ENCODE measurements around the gene SLC8A1. TPM values are rescaled to one million over a fixed set of nuclear protein-coding genes. Genes with fewer than 3 reads are reported as not detected.

The SLC8A1 gene
- total RNA-seq, 1 experiment from 2014 or later = 1.7 TPM

- H3K36me3 Mint-ChIP-seq (ENCODE audit: insufficient read depth in 1 of 3, low read depth in 3 of 3) = peaks cover 0 to 2% (median 0%) of the 10 kb centered on the region in 3 experiments; a peak in 2 of 7 replicates
- H3K79me2 ChIP-seq (ENCODE audit: insufficient read depth, low read length) = no peaks in the 10 kb centered on the region
- no peak overlapping the region for H2BK5ac ChIP-seq (ENCODE audit: insufficient read length, low read length)
- no peak overlapping the region for H2BK15ac ChIP-seq (ENCODE audit: low read depth, low read length)
- no peak overlapping the region for H2AK5ac ChIP-seq (ENCODE audit: insufficient read length, low read length)
- no peak overlapping the region for H3K23ac ChIP-seq (ENCODE audit: insufficient read length, low read depth, low read length)
- H3K4ac ChIP-seq (ENCODE audit: low read depth, low read length) = no peak overlapping the region
- peaks cover 3% of the 10 kb centered on the region; the same call in 1 of the 2 replicates for H3K4me1 ChIP-seq (ENCODE audit: insufficient read depth, low read length)
- no peak overlapping the region for H3K56ac ChIP-seq (ENCODE audit: insufficient read length, low read depth, low read length)
- H2BK12ac ChIP-seq (ENCODE audit: insufficient read length, low read depth, low read length) = no peak overlapping the region
- H4K8ac ChIP-seq (replicated peaks; ENCODE audit: insufficient read length, low read depth, low read length) = no peak overlapping the region
- no peak overlapping the region for H3K18ac ChIP-seq (ENCODE audit: insufficient read length, low read depth, low read length)
- no peaks in the 10 kb centered on the region for H3K23me2 ChIP-seq (ENCODE audit: insufficient read length, low read depth, low read length, poor library complexity, severe bottlenecking)
- no peaks in the 10 kb centered on the region for H4K20me1 ChIP-seq (ENCODE audit: control insufficient read depth, insufficient read depth, insufficient read length)
- peaks cover 44 to 46% of the 10 kb centered on the region in 2 experiments for H3K4me1 Mint-ChIP-seq
- peaks cover 0 to 2% of the 10 kb centered on the region in 2 experiments; a peak in 2 of 5 replicates for H3K9me3 Mint-ChIP-seq
- no peaks in the 10 kb centered on the region for H3K79me1 ChIP-seq (ENCODE audit: insufficient read depth, low read depth, low read length, poor library complexity, severe bottlenecking)
- H3K4me2 ChIP-seq (ENCODE audit: insufficient read depth, insufficient read length, low read length) = no peak overlapping the region
- no CpG with 5 or more reads among the region's 6 CpGs for WGBS (ENCODE audit: extremely low coverage, insufficient read length, low lambda C conversion rate)
- no peaks in the 10 kb centered on the region for H3K9me3 ChIP-seq (ENCODE audit: control insufficient read depth, low read depth, low read length)
- H4K5ac ChIP-seq (ENCODE audit: insufficient read length, low read depth, low read length) = no peak overlapping the region
- H3K9ac ChIP-seq (ENCODE audit: extremely low read depth, insufficient read length, low read length) = no peak overlapping the region
- H3K27ac ChIP-seq (ENCODE audit: insufficient read length, low read depth, low read length) = no peak overlapping the region
- H2AFZ ChIP-seq (ENCODE audit: low read length) = no peak overlapping the region
- H3K4me3 Mint-ChIP-seq = no peak overlapping the region
- H3K27ac Mint-ChIP-seq = no peak overlapping the region
- no peaks in the 10 kb centered on the region; the same call in 1 of the 2 replicates for H3K27me3 ChIP-seq (ENCODE audit: insufficient read depth, low read length)
- no peak overlapping the region for H2BK20ac ChIP-seq (ENCODE audit: low read depth, low read length, poor library complexity, severe bottlenecking)
- DNase-seq = no peak
- no peaks in the 10 kb centered on the region for H3K27me3 Mint-ChIP-seq (ENCODE audit: low read depth)
- no peak overlapping the region for H2BK120ac ChIP-seq (ENCODE audit: low read depth, low read length, poor library complexity, severe bottlenecking)
- no peak overlapping the region for H3T11ph ChIP-seq (ENCODE audit: low read length)
- H4K91ac ChIP-seq (ENCODE audit: insufficient read length, low read depth, low read length) = no peak overlapping the region
- TF ChIP-seq CTCF (conservative IDR thresholded peaks at IDR 0.05) = no peak
- H3K14ac ChIP-seq (ENCODE audit: insufficient read depth, low read length) = no peak overlapping the region
Measured at GRCh38 chr2:40148334-40148733, 303.6 kb downstream of the SLC8A1 start.

All from H9 (cell line).